ENCODE results near the gene CCKAR. TPM values are rescaled to one million over a fixed set of nuclear protein-coding genes. Genes with fewer than 3 reads are reported as not detected.

The CCKAR gene
- total RNA-seq, 1 experiment from 2014 or later, result not detected

- no peak overlapping the region for H3K4me3 Mint-ChIP-seq
- DNase-seq (ENCODE audit: low spot score), result no peak
- H3K27me3 Mint-ChIP-seq (ENCODE audit: low read depth), result no peaks in the 10 kb centered on the region
- H3K27ac Mint-ChIP-seq, result no peak overlapping the region
- no peak for ATAC-seq
- H3K9me3 Mint-ChIP-seq, result peaks cover 35% of the 10 kb centered on the region
- H3K36me3 Mint-ChIP-seq, result no peaks in the 10 kb centered on the region; the same call in none of the 2 replicates
- peaks cover 16% of the 10 kb centered on the region for H3K4me1 Mint-ChIP-seq
- ChIA-PET CTCF (interaction anchor here (1.0 to 1.8 kb wide), 3 partner anchors 10 to 422 kb away, joined by 3 to 10 read pairs (median 4); no protein-coding TSS in a partner anchor), POLR2A (no interaction called here)
- no peak for TF ChIP-seq ZNF532 (CRISPR knock-in tag; IDR thresholded peaks at IDR 0.05; ENCODE audit: borderline replicate concordance)
- TF ChIP-seq, protein P1, sequence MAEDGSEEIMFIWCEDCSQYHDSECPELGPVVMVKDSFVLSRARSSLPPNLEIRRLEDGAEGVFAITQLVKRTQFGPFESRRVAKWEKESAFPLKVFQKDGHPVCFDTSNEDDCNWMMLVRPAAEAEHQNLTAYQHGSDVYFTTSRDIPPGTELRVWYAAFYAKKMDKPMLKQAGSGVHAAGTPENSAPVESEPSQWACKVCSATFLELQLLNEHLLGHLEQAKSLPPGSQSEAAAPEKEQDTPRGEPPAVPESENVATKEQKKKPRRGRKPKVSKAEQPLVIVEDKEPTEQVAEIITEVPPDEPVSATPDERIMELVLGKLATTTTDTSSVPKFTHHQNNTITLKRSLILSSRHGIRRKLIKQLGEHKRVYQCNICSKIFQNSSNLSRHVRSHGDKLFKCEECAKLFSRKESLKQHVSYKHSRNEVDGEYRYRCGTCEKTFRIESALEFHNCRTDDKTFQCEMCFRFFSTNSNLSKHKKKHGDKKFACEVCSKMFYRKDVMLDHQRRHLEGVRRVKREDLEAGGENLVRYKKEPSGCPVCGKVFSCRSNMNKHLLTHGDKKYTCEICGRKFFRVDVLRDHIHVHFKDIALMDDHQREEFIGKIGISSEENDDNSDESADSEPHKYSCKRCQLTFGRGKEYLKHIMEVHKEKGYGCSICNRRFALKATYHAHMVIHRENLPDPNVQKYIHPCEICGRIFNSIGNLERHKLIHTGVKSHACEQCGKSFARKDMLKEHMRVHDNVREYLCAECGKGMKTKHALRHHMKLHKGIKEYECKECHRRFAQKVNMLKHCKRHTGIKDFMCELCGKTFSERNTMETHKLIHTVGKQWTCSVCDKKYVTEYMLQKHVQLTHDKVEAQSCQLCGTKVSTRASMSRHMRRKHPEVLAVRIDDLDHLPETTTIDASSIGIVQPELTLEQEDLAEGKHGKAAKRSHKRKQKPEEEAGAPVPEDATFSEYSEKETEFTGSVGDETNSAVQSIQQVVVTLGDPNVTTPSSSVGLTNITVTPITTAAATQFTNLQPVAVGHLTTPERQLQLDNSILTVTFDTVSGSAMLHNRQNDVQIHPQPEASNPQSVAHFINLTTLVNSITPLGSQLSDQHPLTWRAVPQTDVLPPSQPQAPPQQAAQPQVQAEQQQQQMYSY (CRISPR knock-in tag; IDR thresholded peaks at IDR 0.05), result no peak
- no peak for TF ChIP-seq ZNF423 (CRISPR knock-in tag; IDR thresholded peaks at IDR 0.05)
- TF ChIP-seq ZNF671 (CRISPR knock-in tag; IDR thresholded peaks at IDR 0.05), result no peak
- TF ChIP-seq, protein P2, sequence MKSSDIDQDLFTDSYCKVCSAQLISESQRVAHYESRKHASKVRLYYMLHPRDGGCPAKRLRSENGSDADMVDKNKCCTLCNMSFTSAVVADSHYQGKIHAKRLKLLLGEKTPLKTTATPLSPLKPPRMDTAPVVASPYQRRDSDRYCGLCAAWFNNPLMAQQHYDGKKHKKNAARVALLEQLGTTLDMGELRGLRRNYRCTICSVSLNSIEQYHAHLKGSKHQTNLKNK (CRISPR knock-in tag; IDR thresholded peaks at IDR 0.05), result no peak
- TF ChIP-seq USF1 (CRISPR knock-in tag; IDR thresholded peaks at IDR 0.05), result no peak
- no peak for TF ChIP-seq NFATC4 (CRISPR knock-in tag; IDR thresholded peaks at IDR 0.05)
- TF ChIP-seq PREB (CRISPR knock-in tag; IDR thresholded peaks at IDR 0.05; ENCODE audit: borderline replicate concordance), result no peak
- TF ChIP-seq AR (CRISPR knock-in tag; IDR thresholded peaks at IDR 0.05), result no peak
- TF ChIP-seq OVOL2 (CRISPR knock-in tag; IDR thresholded peaks at IDR 0.05; ENCODE audit: borderline replicate concordance), result no peak
- TF ChIP-seq, protein P3, sequence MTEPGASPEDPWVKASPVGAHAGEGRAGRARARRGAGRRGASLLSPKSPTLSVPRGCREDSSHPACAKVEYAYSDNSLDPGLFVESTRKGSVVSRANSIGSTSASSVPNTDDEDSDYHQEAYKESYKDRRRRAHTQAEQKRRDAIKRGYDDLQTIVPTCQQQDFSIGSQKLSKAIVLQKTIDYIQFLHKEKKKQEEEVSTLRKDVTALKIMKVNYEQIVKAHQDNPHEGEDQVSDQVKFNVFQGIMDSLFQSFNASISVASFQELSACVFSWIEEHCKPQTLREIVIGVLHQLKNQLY (CRISPR knock-in tag; IDR thresholded peaks at IDR 0.05), result no peak
- no peak for TF ChIP-seq MAX (CRISPR knock-in tag; IDR thresholded peaks at IDR 0.05)
- TF ChIP-seq, protein P4, sequence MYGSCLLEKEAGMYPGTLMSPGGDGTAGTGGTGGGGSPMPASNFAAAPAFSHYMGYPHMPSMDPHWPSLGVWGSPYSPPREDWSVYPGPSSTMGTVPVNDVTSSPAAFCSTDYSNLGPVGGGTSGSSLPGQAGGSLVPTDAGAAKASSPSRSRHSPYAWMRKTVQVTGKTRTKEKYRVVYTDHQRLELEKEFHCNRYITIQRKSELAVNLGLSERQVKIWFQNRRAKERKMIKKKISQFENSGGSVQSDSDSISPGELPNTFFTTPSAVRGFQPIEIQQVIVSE (CRISPR knock-in tag; IDR thresholded peaks at IDR 0.05; ENCODE audit: borderline replicate concordance), result no peak
- TF ChIP-seq ESRRA (CRISPR knock-in tag; IDR thresholded peaks at IDR 0.05; ENCODE audit: borderline replicate concordance), result no peak
- TF ChIP-seq FOXK1 (CRISPR knock-in tag; IDR thresholded peaks at IDR 0.05), result no peak
- TF ChIP-seq, protein P5, sequence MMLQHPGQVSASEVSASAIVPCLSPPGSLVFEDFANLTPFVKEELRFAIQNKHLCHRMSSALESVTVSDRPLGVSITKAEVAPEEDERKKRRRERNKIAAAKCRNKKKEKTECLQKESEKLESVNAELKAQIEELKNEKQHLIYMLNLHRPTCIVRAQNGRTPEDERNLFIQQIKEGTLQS (CRISPR knock-in tag; conservative IDR thresholded peaks at IDR 0.05), result no peak
- no peak for TF ChIP-seq STAT6 (CRISPR knock-in tag; conservative IDR thresholded peaks at IDR 0.05; ENCODE audit: low read depth)
Measured at GRCh38 chr4:26451597-26451996, 38.7 kb downstream of the CCKAR start.
